K562 (cell line): ENCODE measurements around the gene ARHGEF10L. TPM values are rescaled to one million over a fixed set of nuclear protein-coding genes. Genes with fewer than 3 reads are reported as not detected.

Experiments used
- ATAC-seq: fragments of 200-7000 bp; cut with Tn5 transposase; 3 replicates; pipeline ENCODE4 v1.9.1; 2020; ENCODE audit warnings: moderate library complexity
- BruUV-seq: library from RNA; stranded (reverse); fragments of 400-500 nt; replicated peaks from 2 replicates; lab custom pipeline; 2021; lab: Mats Ljungman, UMichigan
- CTCF ChIA-PET: fragments of 300-600 bp; formaldehyde crosslinking; extraction: SDS; loops from one replicate; lab custom pipeline; 2021; ENCODE audit warnings: low intra/inter-chr PET ratio; lab: Yijun Ruan, JAX
- POLR2A ChIA-PET: fragments of 300-600, 350-650 bp; sonication (Branson Sonifier 250); formaldehyde crosslinking; extraction: SDS; loops from one replicate; lab custom pipeline; 2021; ENCODE audit warnings: antibody characterized with exemption, inconsistent platforms; lab: Yijun Ruan, JAX
- DNase-seq, 4 experiments: peaks; one replicate each; pipeline versions ENCODE4 v3.0.0 to v3.0.0-alpha.2; 2011 to 2018; ENCODE audit warnings: low spot score in 3 of 4, mixed read lengths in 3 of 4; ENCODE audit errors: extremely low read depth in 1 of 4
- FAIRE-seq: peaks from 2 replicates; lab custom pipeline; 2011; peaks lifted over from hg19 to GRCh38; lab: Jason Lieb, UNC
- H2AFZ ChIP-seq: 2 replicates; pipeline ENCODE4 v1.6.0; 2011; ENCODE audit warnings: low read depth, low read length, control low read depth, inconsistent platforms
- H3K27ac ChIP-seq: fragments of 200-600 bp; 3 replicates; pipeline ENCODE4 v1.8.0; 2011; ENCODE audit warnings: low read depth, mild to moderate bottlenecking, control low read depth, inconsistent platforms, low read length, moderate library complexity, mixed read lengths; ENCODE audit errors: extremely low read depth
- H3K27me3 ChIP-seq, 2 experiments: fragments of 300-600 bp in 1 of 2; 2 replicates in 1 of 2; 3 replicates in 1 of 2; pipeline versions ENCODE4 v1.6.0 to v1.8.0; 2011; ENCODE audit warnings: inconsistent platforms in 2 of 2, low read length in 2 of 2, mild to moderate bottlenecking in 1 of 2, mixed read lengths in 1 of 2, moderate library complexity in 1 of 2; ENCODE audit not compliant: control insufficient read depth in 2 of 2, insufficient read depth in 2 of 2
- H3K36me3 ChIP-seq: fragments of 300-600 bp; 3 replicates; pipeline ENCODE4 v1.8.0; 2011; ENCODE audit warnings: mild to moderate bottlenecking, low read length, inconsistent platforms; ENCODE audit not compliant: control insufficient read depth, insufficient read depth
- H3K4me1 ChIP-seq, 2 experiments: fragments of 200-600 bp in 1 of 2; replicated peaks in 1 of 2; 2 replicates in 1 of 2; 3 replicates in 1 of 2; pipeline versions ENCODE4 v1.5.1 to v1.8.0; 2011; ENCODE audit warnings: inconsistent platforms in 2 of 2, low read length in 2 of 2, mild to moderate bottlenecking in 1 of 2, mixed read lengths in 1 of 2, moderate library complexity in 1 of 2; ENCODE audit not compliant: control insufficient read depth in 2 of 2, insufficient read depth in 2 of 2
- H3K4me2 ChIP-seq: 2 replicates; pipeline ENCODE4 v1.6.1; 2011; ENCODE audit warnings: low read length, control low read depth, inconsistent platforms, mixed read lengths; ENCODE audit not compliant: insufficient read depth
- H3K4me3 ChIP-seq: fragments of 200-600 bp; sonication (generic), shearing (Covaris generic); 2 replicates; pipeline ENCODE4 v1.5.1; 2016; ENCODE audit warnings: control low read depth, inconsistent platforms
- H3K79me2 ChIP-seq: fragments of 200-600 bp; 3 replicates; pipeline ENCODE4 v1.8.0; 2011; ENCODE audit warnings: low read length, inconsistent platforms; ENCODE audit not compliant: control insufficient read depth, insufficient read depth
- H3K9ac ChIP-seq, 2 experiments: 2 replicates each; pipeline versions ENCODE4 v1.6.0 to v1.6.1; 2011; ENCODE audit warnings: low read depth in 2 of 2, low read length in 2 of 2, control low read depth in 1 of 2, inconsistent platforms in 1 of 2, mild to moderate bottlenecking in 1 of 2, mixed read lengths in 1 of 2; ENCODE audit not compliant: insufficient read depth in 1 of 2
- H3K9me1 ChIP-seq: one replicate; pipeline ENCODE4 v1.6.0; 2011; ENCODE audit warnings: inconsistent platforms, mild to moderate bottlenecking, low read length, moderate library complexity; ENCODE audit not compliant: control insufficient read depth, insufficient read depth
- H3K9me3 ChIP-seq: replicated peaks from 2 replicates; pipeline ENCODE4 v1.5.1; 2011; ENCODE audit warnings: low read depth, low read length, inconsistent platforms; ENCODE audit not compliant: control insufficient read depth, insufficient read depth
- H4K20me1 ChIP-seq: replicated peaks from 2 replicates; pipeline ENCODE4 v1.6.1; 2011; ENCODE audit warnings: low read length, inconsistent platforms, mixed read lengths; ENCODE audit not compliant: control insufficient read depth, insufficient read depth
- HNRNPK ChIP-seq: fragments of 200-400 bp; formaldehyde crosslinking; IDR thresholded peaks from one replicate; pipeline ENCODE4 v1.6.1; 2018; ENCODE audit warnings: mild to moderate bottlenecking, low read depth, low read length; ENCODE audit not compliant: poor library complexity, severe bottlenecking
- ILF3 ChIP-seq: fragments of 450-650 bp; IDR thresholded peaks from 2 replicates; pipeline ENCODE4 v1.6.1; 2018; ENCODE audit warnings: antibody characterized with exemption, mild to moderate bottlenecking, moderate library complexity, borderline replicate concordance
- JUN ChIP-seq, 2 experiments: sonication (generic) in 1 of 2; formaldehyde crosslinking in 1 of 2; IDR thresholded peaks; 2 replicates each; pipeline versions ENCODE4 v1.6.1 to v1.8.0; 2012 to 2022; ENCODE audit warnings: borderline replicate concordance in 2 of 2, mild to moderate bottlenecking in 2 of 2, improper control_type of control experiment in 1 of 2, low read depth in 1 of 2, low read length in 1 of 2, missing genetic modification reagents in 1 of 2
- LCOR ChIP-seq: sonication (generic); formaldehyde crosslinking; IDR thresholded peaks from 2 replicates; pipeline ENCODE4 v1.8.0; 2022; ENCODE audit warnings: mild to moderate bottlenecking, missing genetic modification reagents
- SIN3B ChIP-seq: fragments of 450-650 bp; IDR thresholded peaks from 2 replicates; pipeline ENCODE4 v1.6.1; 2017; ENCODE audit warnings: low read depth, mild to moderate bottlenecking, moderate library complexity
- SNIP1 ChIP-seq: fragments of 450-650 bp; IDR thresholded peaks from 2 replicates; pipeline ENCODE4 v1.7.1; 2017; ENCODE audit warnings: low read depth, mild to moderate bottlenecking
- XRCC4 ChIP-seq: IDR thresholded peaks from one replicate; pipeline ENCODE4 v1.6.1; 2011; ENCODE audit not compliant: insufficient read depth, insufficient read length; ENCODE audit errors: extremely low read depth
- ZC3H4 ChIP-seq: sonication (generic); formaldehyde crosslinking; IDR thresholded peaks from 2 replicates; pipeline ENCODE4 v1.9.0; 2021; ENCODE audit warnings: missing genetic modification reagents, borderline replicate concordance
- ZFP1 ChIP-seq: fragments of 450-650 bp; formaldehyde crosslinking; IDR thresholded peaks from 2 replicates; pipeline ENCODE4 v1.4.0; 2020; ENCODE audit warnings: mild to moderate bottlenecking, mixed read lengths
- ZNF165 ChIP-seq: fragments of 250-450 bp; sonication (Bioruptor Pico); IDR thresholded peaks from 2 replicates; pipeline ENCODE4 v1.4.0; 2020; ENCODE audit warnings: borderline replicate concordance
- WGBS: fragments of 100-300 bp; shearing (Covaris generic); methylation state at CpG from one replicate; pipeline ENCODE4 v1.1.6; 2016; ENCODE audit warnings: low coverage, mixed read lengths; ENCODE audit not compliant: insufficient coverage; ENCODE audit errors: missing lambda C conversion rate; 5-methylcytosine and 5-hydroxymethylcytosine counted together
- in situ Hi-C: fragments of 300-500 bp; cut with MboI; formaldehyde crosslinking; loops from 4 replicates; pipeline ENCODE4 v1.15.0; 2018; ENCODE audit warnings: inconsistent platforms, mixed read lengths
- intact Hi-C: fragments of 100-400 bp; cut with micrococcal nuclease; formaldehyde crosslinking; loops from 2 replicates; pipeline ENCODE4 v1.14.2; 2022
- polyA plus RNA-seq, 8 experiments: library from polyadenylated mRNA; depleted of rRNA in 4 of 8; stranded (reverse) in 5 of 8; unstranded in 3 of 8; fragments of >200 nt; fragmentation: Nextera tagmentation in 2 of 8; fragmentation: Illumina TruSeq in 1 of 8; extraction: Ambion mirVana in 2 of 8; extraction: Trizol in 1 of 8; gene quantifications; 2 replicates each; pipeline versions ENCODE4 v1.2.1 to v1.2.3, GENCODE V29; 2011 to 2014; ENCODE audit warnings: inconsistent platforms in 1 of 8, missing spikeins in 1 of 8
- total RNA-seq, 7 experiments: library from RNA; depleted of rRNA in 6 of 7; stranded (reverse); fragments of >200 nt in 6 of 7; fragmentation: Illumina TruSeq in 2 of 7; extraction: Trizol in 2 of 7; gene quantifications; 2 replicates each; pipeline versions ENCODE4 v1.2.1 to v1.2.3, GENCODE V29; 2011 to 2021; ENCODE audit warnings: low replicate concordance in 1 of 7

ARHGEF10L gene
- total and polyA plus RNA-seq, 9 of the 15 experiments (the other 6 are each of a cell fraction or from before 2014, with no cell fraction given), result 0.09 to 0.13 TPM; not detected in 7

- Histone ChIP-seq H3K4me1 (no peaks in the 10 kb centered on the region), H3K9me3 (no peaks in the 10 kb centered on the region), H3K4me2 (no peak overlapping the region), H3K9me1 (no peaks in the 10 kb centered on the region), H3K79me2 (no peaks in the 10 kb centered on the region), H3K4me3 (no peak overlapping the region), H3K9ac (no peak overlapping the region), H3K27ac (no peak overlapping the region), H3K27me3 (peaks cover 19 to 72% of the 10 kb centered on the region in 2 experiments), H3K36me3 (no peaks in the 10 kb centered on the region), H4K20me1 (peaks cover 16% of the 10 kb centered on the region; the same call in 1 of the 2 replicates), H2AFZ (no peak overlapping the region)
- ChIA-PET POLR2A (interaction anchor here (0.8 kb wide), 1 partner anchor 12 kb away, joined by 3 read pairs; no protein-coding TSS in a partner anchor), CTCF (no interaction called here)
- DNase-seq (no peak), FAIRE-seq (no peak), ATAC-seq (no peak)
- no TSS peak for BruUV-seq
- in situ Hi-C loops (no loop called here), intact Hi-C loops (no loop called here)
- TF ChIP-seq ZNF165 (CRISPR knock-in tag) (no peak), LCOR (no peak), HNRNPK (no peak), SNIP1 (no peak), XRCC4 (no peak), ZC3H4 (CRISPR knock-in tag) (no peak), JUN (IDR thresholded peaks at IDR 0.05; ENCODE audit: borderline replicate concordance, low read depth, low read length) (no peak), JUN (CRISPR knock-in tag; IDR thresholded peaks at IDR 0.05; ENCODE audit: borderline replicate concordance) (no peak), ZFP1 (CRISPR knock-in tag) (no peak), ILF3 (no peak), SIN3B (no peak)
- under 1% methylated on average over 9 of the region's 9 CpGs for WGBS
Measured at GRCh38 chr1:17585266-17585987, 45.9 kb downstream of the ARHGEF10L start.
